ENCODE data around the gene P2RY6. TPM values are rescaled to one million over a fixed set of nuclear protein-coding genes. Genes with fewer than 3 reads are reported as not detected.

Gene P2RY6
- total RNA-seq, 2 donors from 2014 or later = 7.7 to 13.4 TPM

- Histone ChIP-seq H3K27ac (peak overlapping the region; percentile 64 to 65), H3K9me3 (no peaks in the 10 kb centered on the region), H3K27me3 (replicated peaks; ENCODE audit: insufficient read depth) (no peaks in the 10 kb centered on the region), H3K36me3 (peaks cover 12% of the 10 kb centered on the region), H3K4me1 (ENCODE audit: control insufficient read depth in 1 of 2, low read depth in 2 of 2) (peaks cover 23 to 84% of the 10 kb centered on the region in 2 donors), H3K4me3 (peak overlapping the region; percentile 54)
- ATAC-seq (ENCODE audit: insufficient number of reproducible peaks, low FRiP score, low read depth) (no peak), DNase-seq (ENCODE audit: low spot score) (no peak)
- TF ChIP-seq CTCF (IDR thresholded peaks at IDR 0.05) = no peak
Observed at GRCh38 chr11:73343076-73343873, 71.1 kb downstream of the P2RY6 start.

- Histone ChIP-seq H3K27ac (peak overlapping the region; percentile 60 to 65), H3K4me1 (ENCODE audit: control insufficient read depth in 1 of 2, low read depth in 2 of 2) (peaks cover 23 to 75% of the 10 kb centered on the region in 2 donors), H3K36me3 (peaks cover 14% of the 10 kb centered on the region), H3K4me3 (peak overlapping the region; percentile 54), H3K27me3 (replicated peaks; ENCODE audit: insufficient read depth) (no peaks in the 10 kb centered on the region), H3K9me3 (no peaks in the 10 kb centered on the region)
- DNase-seq (ENCODE audit: low spot score) (peak; percentile 29), ATAC-seq (ENCODE audit: insufficient number of reproducible peaks, low FRiP score, low read depth) (no peak)
- no peak for TF ChIP-seq CTCF (IDR thresholded peaks at IDR 0.05)
Observed at GRCh38 chr11:73344191-73344607, 72.1 kb downstream of the P2RY6 start.

GRCh38 chr11:73345481-73346160 is 73.5 kb downstream of the P2RY6 start:
- Histone ChIP-seq H3K27me3 (replicated peaks; ENCODE audit: insufficient read depth) (no peaks in the 10 kb centered on the region), H3K4me1 (ENCODE audit: control insufficient read depth in 1 of 2, low read depth in 2 of 2) (peaks cover 23 to 70% of the 10 kb centered on the region in 2 donors), H3K4me3 (no peak overlapping the region), H3K9me3 (no peaks in the 10 kb centered on the region), H3K36me3 (peaks cover 14% of the 10 kb centered on the region), H3K27ac (peak overlapping the region; percentile 60 to 65)
- no peak for TF ChIP-seq CTCF (IDR thresholded peaks at IDR 0.05)
- DNase-seq (ENCODE audit: low spot score) = no peak
- ATAC-seq (ENCODE audit: insufficient number of reproducible peaks, low FRiP score, low read depth) = no peak

- no peak overlapping the region for H3K4me3 ChIP-seq
- DNase-seq (ENCODE audit: low spot score) (no peak), ATAC-seq (ENCODE audit: insufficient number of reproducible peaks, low FRiP score, low read depth) (no peak)
- TF ChIP-seq CTCF (IDR thresholded peaks at IDR 0.05) = no peak
- no peaks in the 10 kb centered on the region for H3K27me3 ChIP-seq (replicated peaks; ENCODE audit: insufficient read depth)
- peak overlapping the region; percentile 14 to 27 for H3K27ac ChIP-seq
- peaks cover 14% of the 10 kb centered on the region for H3K36me3 ChIP-seq
- peaks cover 24 to 70% of the 10 kb centered on the region in 2 donors for H3K4me1 ChIP-seq (ENCODE audit: control insufficient read depth in 1 of 2, low read depth in 2 of 2)
- H3K9me3 ChIP-seq = no peaks in the 10 kb centered on the region
Observed at GRCh38 chr11:73346186-73346935, 74.2 kb downstream of the P2RY6 start.

- no peak for TF ChIP-seq CTCF (IDR thresholded peaks at IDR 0.05)
- Histone ChIP-seq H3K27ac (no peak overlapping the region), H3K4me1 (ENCODE audit: control insufficient read depth in 1 of 2, low read depth in 2 of 2) (peaks cover 25 to 68% of the 10 kb centered on the region in 2 donors), H3K9me3 (no peaks in the 10 kb centered on the region), H3K27me3 (replicated peaks; ENCODE audit: insufficient read depth) (no peaks in the 10 kb centered on the region), H3K36me3 (peaks cover 17% of the 10 kb centered on the region), H3K4me3 (no peak overlapping the region)
- no peak for ATAC-seq (ENCODE audit: insufficient number of reproducible peaks, low FRiP score, low read depth)
- no peak for DNase-seq (ENCODE audit: low spot score)
Observed at GRCh38 chr11:73347067-73347466, 74.9 kb downstream of the P2RY6 start.
